Measurements from ENCODE around the gene KIF5A. TPM values are rescaled to one million over a fixed set of nuclear protein-coding genes. Genes with fewer than 3 reads are reported as not detected.

Gene KIF5A
- total and polyA plus RNA-seq, 2 of the 13 experiments (the other 11 are each of a cell fraction or from before 2014, with no cell fraction given), result 1.6 to 11.9 TPM

DNA sequence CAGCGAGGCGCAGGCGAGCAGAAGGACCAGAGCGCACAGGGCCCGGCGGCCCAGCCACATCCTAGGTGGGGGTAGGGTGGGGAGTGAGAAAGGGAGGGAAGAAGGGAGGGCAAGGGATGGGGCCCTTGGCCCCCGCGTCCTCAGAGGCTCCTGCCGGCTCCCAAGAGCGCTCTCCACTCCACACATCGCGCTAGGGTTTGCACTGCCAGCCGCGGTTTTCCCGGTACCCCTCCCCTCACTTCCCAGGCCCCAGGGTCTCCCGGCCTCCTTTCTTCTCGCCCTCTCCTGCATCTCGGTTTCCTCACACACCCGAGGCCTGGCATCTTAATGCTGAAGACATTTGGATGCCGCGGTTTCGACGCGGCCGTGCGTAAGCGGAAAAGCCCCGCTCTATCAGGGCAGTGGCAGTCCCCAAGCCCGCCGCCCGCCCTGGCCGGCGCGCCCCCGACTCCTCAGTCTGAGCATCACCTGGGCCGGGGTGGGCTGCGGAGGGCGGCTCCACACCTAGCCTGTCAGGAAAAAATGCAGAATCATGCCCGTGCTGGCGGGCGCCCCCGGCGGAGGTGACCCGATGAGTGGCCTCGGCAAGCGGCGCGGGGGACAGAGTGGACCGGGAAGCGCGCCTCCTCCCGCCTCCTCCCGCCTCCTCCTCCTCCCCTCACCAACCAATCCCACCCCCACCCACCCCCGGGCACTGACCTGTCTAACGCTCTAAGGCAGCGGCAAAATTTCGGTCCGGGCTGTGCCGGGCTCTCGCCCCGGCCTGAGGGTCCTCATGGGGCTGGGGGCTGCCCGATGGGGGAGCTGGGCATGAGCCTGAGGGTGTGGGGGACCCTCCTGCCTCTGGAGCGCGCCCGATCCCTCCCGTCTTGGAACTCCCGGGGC is 82.5 kb downstream of the KIF5A start (continued):
- TF ChIP-seq, protein P1, sequence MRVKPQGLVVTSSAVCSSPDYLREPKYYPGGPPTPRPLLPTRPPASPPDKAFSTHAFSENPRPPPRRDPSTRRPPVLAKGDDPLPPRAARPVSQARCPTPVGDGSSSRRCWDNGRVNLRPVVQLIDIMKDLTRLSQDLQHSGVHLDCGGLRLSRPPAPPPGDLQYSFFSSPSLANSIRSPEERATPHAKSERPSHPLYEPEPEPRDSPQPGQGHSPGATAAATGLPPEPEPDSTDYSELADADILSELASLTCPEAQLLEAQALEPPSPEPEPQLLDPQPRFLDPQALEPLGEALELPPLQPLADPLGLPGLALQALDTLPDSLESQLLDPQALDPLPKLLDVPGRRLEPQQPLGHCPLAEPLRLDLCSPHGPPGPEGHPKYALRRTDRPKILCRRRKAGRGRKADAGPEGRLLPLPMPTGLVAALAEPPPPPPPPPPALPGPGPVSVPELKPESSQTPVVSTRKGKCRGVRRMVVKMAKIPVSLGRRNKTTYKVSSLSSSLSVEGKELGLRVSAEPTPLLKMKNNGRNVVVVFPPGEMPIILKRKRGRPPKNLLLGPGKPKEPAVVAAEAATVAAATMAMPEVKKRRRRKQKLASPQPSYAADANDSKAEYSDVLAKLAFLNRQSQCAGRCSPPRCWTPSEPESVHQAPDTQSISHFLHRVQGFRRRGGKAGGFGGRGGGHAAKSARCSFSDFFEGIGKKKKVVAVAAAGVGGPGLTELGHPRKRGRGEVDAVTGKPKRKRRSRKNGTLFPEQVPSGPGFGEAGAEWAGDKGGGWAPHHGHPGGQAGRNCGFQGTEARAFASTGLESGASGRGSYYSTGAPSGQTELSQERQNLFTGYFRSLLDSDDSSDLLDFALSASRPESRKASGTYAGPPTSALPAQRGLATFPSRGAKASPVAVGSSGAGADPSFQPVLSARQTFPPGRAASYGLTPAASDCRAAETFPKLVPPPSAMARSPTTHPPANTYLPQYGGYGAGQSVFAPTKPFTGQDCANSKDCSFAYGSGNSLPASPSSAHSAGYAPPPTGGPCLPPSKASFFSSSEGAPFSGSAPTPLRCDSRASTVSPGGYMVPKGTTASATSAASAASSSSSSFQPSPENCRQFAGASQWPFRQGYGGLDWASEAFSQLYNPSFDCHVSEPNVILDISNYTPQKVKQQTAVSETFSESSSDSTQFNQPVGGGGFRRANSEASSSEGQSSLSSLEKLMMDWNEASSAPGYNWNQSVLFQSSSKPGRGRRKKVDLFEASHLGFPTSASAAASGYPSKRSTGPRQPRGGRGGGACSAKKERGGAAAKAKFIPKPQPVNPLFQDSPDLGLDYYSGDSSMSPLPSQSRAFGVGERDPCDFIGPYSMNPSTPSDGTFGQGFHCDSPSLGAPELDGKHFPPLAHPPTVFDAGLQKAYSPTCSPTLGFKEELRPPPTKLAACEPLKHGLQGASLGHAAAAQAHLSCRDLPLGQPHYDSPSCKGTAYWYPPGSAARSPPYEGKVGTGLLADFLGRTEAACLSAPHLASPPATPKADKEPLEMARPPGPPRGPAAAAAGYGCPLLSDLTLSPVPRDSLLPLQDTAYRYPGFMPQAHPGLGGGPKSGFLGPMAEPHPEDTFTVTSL (CRISPR knock-in tag; IDR thresholded peaks at IDR 0.05; ENCODE audit: borderline replicate concordance), result no peak
- no peak for TF ChIP-seq XRCC5 (optimal IDR thresholded peaks at IDR 0.05; ENCODE audit: low read length)
- TF ChIP-seq ZNF296 (CRISPR knock-in tag; conservative IDR thresholded peaks at IDR 0.05), result 0 out of 2 replicates have a peak, but pooled peaks have one; percentile 9
- TF ChIP-seq KDM6A (CRISPR knock-in tag; IDR thresholded peaks at IDR 0.05; ENCODE audit: low read depth), result no peak
- TF ChIP-seq, protein P2, sequence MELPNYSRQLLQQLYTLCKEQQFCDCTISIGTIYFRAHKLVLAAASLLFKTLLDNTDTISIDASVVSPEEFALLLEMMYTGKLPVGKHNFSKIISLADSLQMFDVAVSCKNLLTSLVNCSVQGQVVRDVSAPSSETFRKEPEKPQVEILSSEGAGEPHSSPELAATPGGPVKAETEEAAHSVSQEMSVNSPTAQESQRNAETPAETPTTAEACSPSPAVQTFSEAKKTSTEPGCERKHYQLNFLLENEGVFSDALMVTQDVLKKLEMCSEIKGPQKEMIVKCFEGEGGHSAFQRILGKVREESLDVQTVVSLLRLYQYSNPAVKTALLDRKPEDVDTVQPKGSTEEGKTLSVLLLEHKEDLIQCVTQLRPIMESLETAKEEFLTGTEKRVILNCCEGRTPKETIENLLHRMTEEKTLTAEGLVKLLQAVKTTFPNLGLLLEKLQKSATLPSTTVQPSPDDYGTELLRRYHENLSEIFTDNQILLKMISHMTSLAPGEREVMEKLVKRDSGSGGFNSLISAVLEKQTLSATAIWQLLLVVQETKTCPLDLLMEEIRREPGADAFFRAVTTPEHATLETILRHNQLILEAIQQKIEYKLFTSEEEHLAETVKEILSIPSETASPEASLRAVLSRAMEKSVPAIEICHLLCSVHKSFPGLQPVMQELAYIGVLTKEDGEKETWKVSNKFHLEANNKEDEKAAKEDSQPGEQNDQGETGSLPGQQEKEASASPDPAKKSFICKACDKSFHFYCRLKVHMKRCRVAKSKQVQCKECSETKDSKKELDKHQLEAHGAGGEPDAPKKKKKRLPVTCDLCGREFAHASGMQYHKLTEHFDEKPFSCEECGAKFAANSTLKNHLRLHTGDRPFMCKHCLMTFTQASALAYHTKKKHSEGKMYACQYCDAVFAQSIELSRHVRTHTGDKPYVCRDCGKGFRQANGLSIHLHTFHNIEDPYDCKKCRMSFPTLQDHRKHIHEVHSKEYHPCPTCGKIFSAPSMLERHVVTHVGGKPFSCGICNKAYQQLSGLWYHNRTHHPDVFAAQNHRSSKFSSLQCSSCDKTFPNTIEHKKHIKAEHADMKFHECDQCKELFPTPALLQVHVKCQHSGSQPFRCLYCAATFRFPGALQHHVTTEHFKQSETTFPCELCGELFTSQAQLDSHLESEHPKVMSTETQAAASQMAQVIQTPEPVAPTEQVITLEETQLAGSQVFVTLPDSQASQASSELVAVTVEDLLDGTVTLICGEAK (IDR thresholded peaks at IDR 0.05), result no peak
- TF ChIP-seq, protein P2 (CRISPR knock-in tag; IDR thresholded peaks at IDR 0.05), result no peak
- TF ChIP-seq, protein P3, sequence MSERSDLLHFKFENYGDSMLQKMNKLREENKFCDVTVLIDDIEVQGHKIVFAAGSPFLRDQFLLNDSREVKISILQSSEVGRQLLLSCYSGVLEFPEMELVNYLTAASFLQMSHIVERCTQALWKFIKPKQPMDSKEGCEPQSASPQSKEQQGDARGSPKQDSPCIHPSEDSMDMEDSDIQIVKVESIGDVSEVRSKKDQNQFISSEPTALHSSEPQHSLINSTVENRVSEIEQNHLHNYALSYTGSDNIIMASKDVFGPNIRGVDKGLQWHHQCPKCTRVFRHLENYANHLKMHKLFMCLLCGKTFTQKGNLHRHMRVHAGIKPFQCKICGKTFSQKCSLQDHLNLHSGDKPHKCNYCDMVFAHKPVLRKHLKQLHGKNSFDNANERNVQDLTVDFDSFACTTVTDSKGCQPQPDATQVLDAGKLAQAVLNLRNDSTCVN (CRISPR knock-in tag; IDR thresholded peaks at IDR 0.05; ENCODE audit: borderline replicate concordance), result no peak
- TF ChIP-seq, protein P4, sequence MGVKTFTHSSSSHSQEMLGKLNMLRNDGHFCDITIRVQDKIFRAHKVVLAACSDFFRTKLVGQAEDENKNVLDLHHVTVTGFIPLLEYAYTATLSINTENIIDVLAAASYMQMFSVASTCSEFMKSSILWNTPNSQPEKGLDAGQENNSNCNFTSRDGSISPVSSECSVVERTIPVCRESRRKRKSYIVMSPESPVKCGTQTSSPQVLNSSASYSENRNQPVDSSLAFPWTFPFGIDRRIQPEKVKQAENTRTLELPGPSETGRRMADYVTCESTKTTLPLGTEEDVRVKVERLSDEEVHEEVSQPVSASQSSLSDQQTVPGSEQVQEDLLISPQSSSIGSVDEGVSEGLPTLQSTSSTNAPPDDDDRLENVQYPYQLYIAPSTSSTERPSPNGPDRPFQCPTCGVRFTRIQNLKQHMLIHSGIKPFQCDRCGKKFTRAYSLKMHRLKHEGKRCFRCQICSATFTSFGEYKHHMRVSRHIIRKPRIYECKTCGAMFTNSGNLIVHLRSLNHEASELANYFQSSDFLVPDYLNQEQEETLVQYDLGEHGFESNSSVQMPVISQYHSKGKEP (CRISPR knock-in tag; IDR thresholded peaks at IDR 0.05), result no peak
- no peak for TF ChIP-seq ZNF282 (IDR thresholded peaks at IDR 0.05; ENCODE audit: partially characterized antibody)
- TF ChIP-seq ZKSCAN8 (CRISPR knock-in tag; IDR thresholded peaks at IDR 0.05; ENCODE audit: borderline replicate concordance), result no peak
